Omental fat pad (tissue), 4 donors: ENCODE results near the gene CHCHD4. TPM values are rescaled to one million over a fixed set of nuclear protein-coding genes. Genes with fewer than 3 reads are reported as not detected.

ENCODE experiments used
- ATAC-seq: fragments of 150-250 bp; one replicate; pipeline ENCODE4 v1.9.1; 2016; ENCODE audit warnings: mild to moderate bottlenecking, moderate library complexity; ENCODE audit not compliant: low FRiP score
- DNase-seq: peaks from one replicate; pipeline ENCODE4 v3.0.0-alpha.2; 2019; ENCODE audit warnings: low spot score
- total RNA-seq, 4 donors: library from RNA; depleted of rRNA; stranded (reverse); fragments of >200 nt; gene quantifications; one replicate each; pipeline ENCODE4 v1.1.0, GENCODE V29; 2016
- TF ChIP-seq, protein P1 (sequence below), 3 donors: fragments of 450-650 bp; IDR thresholded peaks; one replicate each; pipeline ENCODE4 v1.5.1; 2016 to 2017; ENCODE audit warnings: antibody characterized with exemption in 3 of 3, mild to moderate bottlenecking in 3 of 3, moderate library complexity in 2 of 3

The CHCHD4 gene
- total RNA-seq, 4 donors from 2014 or later = 11.4 to 19.1 (median 14.7) TPM

DNA sequence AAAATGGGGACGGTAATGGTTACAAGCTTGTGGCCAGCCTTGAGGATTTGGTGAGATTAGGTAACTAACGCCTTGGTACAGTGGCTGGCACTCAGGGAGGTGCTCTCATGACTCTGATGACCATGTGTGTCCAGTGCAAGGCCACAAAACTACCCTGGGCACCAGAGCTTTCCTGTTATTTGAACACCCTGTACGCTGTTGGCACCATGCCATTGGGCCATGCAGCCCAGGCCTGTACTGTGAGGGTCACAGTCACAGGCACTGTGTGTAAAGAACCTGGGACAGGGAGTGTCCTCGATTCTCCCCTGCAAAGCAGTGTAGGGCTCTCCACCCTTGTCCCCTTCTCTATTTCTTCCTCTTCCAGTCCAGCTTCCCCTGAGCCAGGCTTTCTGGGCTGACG is 6.5 kb upstream of the CHCHD4 start:
- TF ChIP-seq, protein P1, sequence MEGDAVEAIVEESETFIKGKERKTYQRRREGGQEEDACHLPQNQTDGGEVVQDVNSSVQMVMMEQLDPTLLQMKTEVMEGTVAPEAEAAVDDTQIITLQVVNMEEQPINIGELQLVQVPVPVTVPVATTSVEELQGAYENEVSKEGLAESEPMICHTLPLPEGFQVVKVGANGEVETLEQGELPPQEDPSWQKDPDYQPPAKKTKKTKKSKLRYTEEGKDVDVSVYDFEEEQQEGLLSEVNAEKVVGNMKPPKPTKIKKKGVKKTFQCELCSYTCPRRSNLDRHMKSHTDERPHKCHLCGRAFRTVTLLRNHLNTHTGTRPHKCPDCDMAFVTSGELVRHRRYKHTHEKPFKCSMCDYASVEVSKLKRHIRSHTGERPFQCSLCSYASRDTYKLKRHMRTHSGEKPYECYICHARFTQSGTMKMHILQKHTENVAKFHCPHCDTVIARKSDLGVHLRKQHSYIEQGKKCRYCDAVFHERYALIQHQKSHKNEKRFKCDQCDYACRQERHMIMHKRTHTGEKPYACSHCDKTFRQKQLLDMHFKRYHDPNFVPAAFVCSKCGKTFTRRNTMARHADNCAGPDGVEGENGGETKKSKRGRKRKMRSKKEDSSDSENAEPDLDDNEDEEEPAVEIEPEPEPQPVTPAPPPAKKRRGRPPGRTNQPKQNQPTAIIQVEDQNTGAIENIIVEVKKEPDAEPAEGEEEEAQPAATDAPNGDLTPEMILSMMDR (IDR thresholded peaks at IDR 0.05) = no peak
- no peak for ATAC-seq

DNA sequence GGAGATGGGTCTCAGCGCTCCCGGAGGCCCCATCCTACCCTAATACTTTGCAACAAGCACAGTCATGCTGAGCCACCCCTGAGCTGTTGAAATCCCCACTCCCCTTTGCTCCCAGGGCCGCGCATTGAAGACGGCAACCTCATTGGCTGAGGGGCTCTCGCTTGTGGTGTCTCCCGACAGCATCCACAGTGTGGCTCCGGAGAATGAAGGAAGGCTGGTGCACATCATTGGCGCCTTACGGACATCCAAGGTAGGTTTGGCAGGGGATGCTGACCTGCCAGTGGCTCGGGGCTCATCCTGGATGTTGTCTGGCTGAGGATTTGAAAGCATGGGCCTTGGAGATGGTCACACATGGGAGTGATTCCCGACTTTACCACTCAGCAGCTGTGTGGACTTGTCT is 6.0 kb upstream of the CHCHD4 start:
- ATAC-seq (no peak), DNase-seq (no peak)
- TF ChIP-seq, protein P1 (IDR thresholded peaks at IDR 0.05) = no peak

More for the DNA sequence above, 6.5 kb upstream of the CHCHD4 start:
- DNase-seq = no peak

DNA sequence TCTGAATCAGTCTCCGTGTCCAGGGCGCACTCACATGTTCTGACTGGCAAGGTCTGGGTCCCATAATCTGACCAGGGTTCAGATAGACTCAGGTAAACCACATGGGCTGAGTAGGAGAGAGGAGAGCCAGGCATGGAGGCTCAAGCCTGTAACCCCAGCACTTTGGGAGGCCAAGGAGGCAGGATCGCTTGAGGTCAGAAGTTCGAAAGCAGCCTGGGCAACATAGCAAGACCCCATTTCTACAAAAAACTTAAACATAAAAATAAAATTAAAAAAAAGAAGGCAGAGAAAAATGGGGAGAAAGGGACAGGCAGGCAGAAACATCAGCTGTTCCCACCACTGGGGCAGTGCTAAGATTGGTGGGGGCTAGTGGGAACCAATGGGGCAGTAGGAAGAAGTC is 5.6 kb upstream of the CHCHD4 start:
- TF ChIP-seq, protein P1 (IDR thresholded peaks at IDR 0.05) = no peak
- DNase-seq (no peak), ATAC-seq (no peak)

DNA sequence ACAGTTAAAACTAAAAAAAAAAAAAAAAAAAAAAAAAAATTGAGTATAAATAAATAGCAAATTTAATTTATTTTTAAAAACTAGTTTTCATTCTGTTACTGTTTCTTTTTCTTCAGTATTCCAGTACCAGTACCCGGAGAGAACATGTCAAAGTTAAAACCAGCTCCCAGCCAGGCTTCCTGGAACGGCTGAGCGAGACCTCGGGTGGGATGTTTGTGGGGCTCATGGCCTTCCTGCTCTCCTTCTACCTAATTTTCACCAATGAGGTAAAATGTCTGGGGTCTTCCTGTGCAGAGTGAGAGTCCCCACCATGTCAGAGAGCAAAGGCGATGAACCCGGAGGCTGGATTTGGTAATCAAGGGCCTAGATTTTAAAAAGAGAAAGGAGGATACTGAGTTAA is 4.6 kb upstream of the CHCHD4 start:
- ATAC-seq (no peak), DNase-seq (no peak)
- TF ChIP-seq, protein P1 (IDR thresholded peaks at IDR 0.05) = no peak

DNA sequence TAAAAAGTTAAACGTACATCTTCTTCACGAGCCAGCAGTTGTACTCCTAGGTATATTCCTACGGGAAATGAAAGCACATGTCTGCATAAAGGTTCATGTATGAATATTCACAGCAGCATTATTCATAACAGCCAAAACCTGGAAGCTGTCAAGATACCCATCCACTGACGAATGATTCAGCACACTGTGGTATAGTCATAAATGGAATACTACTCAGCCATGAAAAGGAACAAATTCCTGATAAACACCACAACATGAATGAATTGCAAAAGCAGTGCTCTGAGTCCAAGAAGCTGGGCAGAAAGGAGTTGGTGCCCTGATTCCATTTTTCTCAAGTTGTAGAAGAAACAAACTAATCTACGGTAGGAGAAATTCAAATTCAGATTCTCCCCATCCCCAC is 4.1 kb upstream of the CHCHD4 start:
- TF ChIP-seq, protein P1 (IDR thresholded peaks at IDR 0.05) = no peak
- no peak for ATAC-seq
- no peak for DNase-seq

DNA sequence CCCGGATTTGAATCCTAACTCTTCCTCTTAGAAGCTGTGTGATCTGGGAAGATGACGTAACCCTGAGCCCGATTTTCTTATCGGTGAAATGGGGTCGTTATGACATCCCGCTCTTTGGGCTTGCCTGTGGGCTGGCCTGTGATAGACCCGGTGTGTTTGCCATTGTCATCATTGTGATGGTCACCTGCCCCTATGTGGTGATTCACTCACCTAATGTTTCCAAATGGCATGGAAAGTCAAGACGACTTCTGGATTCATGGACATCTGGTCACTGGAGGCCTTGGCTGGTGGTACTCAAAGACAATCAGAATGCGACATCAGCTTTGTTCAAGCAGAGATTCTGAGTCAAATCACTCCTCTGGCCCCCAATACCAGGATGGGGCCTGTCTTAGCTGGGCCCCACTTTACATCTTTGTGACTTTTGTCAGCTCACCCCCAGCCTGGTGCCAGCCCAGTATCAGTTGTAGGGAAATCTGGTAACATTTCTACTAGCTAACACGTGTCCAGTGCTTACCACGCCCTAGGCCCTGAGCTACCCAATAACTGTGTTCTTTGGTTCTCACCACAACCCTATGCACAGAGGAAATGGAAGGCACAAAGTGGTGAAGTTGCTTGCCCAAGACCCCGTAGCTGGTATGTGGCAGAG is 3.0 kb upstream of the CHCHD4 start:
- ATAC-seq (no peak), DNase-seq (no peak)
- TF ChIP-seq, protein P1 (IDR thresholded peaks at IDR 0.05) = no peak

DNA sequence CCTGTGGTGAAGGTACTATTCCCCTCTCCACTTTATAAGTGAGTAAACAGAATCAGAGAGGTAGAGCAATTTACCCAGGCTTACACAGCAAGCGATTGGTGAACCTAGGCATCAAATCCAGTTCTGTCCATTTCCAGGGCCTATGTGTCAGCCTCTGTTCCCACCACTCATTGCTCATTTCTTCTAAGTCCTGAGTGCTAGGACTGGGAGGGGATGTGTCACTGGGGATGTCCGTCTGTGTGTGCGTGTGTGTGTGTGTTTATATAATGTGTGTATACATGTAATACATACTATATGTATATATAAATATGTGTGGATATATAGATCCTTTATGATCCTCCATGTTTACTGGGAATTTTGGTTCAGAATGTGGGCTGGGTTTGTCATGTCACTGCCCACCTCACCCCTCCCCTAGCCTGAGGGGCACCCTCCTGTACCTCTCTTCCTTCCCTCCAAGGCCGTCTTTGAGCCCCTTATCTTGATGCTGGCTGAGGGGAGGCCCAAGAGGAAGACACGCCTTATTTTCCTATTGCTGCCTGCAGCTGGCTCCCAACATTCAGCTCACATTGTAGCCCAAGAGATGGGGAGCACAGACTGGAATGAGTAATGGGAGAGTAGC is 2.3 kb upstream of the CHCHD4 start:
- ATAC-seq = no peak
- TF ChIP-seq, protein P1 (IDR thresholded peaks at IDR 0.05) = no peak
- no peak for DNase-seq
